GM19324 (cell line): Measurements from ENCODE around the gene SPOCK2.
"Not testable (repeated sequence)": the region's sequence is repeated elsewhere in the genome, so short reads cannot be mapped to it uniquely, and the experiment has no call there.

Source experiments
- ATAC-seq: cut with Tn5 transposase; IDR thresholded peaks from one replicate; pipeline ENCODE4 v1.9.1; 2021; ENCODE audit warnings: mild to moderate bottlenecking, moderate library complexity; ENCODE audit not compliant: unreplicated experiment, low FRiP score

The SPOCK2 gene

DNA sequence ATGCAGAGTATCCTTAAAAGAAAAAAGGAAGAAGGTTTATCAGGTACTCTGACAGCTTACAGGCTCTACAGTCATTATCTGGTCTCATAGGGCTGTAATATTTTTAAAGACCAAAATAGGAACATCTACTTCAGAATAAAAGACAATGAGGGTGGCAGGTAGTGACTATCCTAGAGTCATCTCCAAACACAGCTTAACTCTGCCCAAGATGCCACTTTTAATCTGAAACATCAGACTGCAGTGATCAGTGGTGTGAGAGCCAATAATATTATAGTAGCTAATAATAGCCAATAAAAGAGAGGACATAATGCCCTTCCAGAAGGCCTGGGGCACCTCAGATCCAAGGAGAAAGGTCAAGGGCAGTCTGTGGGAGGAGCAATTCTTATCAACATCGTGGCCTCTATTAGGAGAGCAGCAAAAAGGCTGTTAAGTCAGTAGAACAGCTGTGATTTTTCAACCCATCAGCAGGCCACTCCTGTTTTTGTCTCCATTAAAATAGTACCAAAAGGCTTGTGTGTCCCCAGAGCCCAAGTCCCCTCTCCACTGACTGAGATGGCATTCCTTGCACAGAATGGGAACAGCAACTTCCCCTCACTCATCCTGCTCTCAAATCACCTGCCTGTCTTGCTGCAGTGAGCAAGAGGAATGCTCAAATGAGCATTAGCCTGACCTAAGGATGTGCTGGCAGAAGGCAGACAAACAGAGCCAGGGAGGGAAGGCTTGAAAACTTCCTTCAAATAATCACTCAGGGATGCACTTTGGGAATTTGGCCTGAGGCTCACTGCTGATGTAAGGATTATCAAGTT, 20.7 kb upstream of the SPOCK2 start:
- ATAC-seq = no peak

DNA sequence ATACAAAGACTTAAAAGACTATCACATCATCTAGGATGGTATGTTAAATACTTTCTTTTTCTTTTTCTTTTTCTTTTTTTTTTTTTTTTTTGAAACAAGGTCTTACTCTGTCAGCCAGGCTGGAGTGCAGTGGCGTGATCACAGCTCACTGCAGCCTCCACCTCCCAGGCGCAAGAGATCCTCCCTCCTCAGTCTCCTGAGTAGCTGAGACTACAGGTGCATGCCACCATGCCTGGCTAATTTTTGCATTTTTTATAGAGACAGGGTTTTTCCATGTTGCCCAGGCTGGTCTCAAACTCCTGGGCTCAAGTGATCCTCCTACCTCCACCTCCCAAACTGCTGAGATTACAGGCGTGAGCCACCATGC, 19.6 kb upstream of the SPOCK2 start:
- ATAC-seq = not testable (repeated sequence)

DNA sequence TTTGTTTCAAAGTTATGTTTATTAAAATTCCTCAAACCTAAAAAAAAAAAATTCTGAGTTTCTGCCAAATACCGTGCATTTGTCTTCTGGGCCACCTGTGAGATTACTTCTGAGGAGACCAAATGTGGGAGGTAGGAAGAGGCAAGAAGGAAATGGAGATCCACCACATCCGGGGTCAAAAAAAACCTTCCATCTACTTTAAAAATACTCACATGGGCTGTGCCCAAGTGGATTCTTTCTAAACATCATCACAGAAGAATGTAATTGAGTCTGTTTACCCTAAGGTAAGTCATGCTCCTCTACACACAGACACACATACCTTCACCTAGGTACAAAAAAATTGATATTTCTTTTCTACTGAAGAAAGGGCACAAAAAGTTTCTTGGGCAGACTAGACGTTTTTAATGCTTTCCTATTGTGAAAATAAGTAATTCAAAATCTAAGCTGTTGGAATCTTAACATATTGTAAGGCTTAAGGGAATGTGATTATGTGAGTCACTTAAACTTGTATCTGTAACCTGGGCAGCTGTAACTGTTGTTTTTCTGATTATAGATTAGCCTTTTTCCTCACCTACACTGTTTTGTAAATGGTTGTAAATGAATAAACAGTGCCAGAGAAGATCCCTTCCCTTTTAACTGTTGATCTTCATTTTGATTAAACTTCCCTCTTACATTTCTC, 19.1 kb upstream of the SPOCK2 start:
- no peak for ATAC-seq

DNA sequence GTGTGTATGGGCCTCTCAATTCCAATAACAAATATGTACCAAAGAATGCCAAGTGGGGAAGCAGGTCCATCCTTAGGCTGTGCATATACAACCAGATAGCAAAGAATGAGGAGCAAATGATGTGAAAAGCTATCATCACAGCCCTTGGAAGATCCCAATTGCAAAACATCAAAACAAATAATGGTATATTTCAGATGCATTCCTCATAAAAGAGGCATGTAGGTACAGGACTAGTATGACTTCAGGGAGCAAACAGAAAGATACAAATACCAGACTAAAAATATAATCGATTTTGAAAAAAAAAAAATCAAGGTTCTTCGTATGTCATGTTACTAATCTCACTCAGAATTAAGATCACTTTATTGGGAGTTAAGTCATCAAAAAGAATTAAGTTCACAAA, 18.5 kb upstream of the SPOCK2 start:
- ATAC-seq = no peak

DNA sequence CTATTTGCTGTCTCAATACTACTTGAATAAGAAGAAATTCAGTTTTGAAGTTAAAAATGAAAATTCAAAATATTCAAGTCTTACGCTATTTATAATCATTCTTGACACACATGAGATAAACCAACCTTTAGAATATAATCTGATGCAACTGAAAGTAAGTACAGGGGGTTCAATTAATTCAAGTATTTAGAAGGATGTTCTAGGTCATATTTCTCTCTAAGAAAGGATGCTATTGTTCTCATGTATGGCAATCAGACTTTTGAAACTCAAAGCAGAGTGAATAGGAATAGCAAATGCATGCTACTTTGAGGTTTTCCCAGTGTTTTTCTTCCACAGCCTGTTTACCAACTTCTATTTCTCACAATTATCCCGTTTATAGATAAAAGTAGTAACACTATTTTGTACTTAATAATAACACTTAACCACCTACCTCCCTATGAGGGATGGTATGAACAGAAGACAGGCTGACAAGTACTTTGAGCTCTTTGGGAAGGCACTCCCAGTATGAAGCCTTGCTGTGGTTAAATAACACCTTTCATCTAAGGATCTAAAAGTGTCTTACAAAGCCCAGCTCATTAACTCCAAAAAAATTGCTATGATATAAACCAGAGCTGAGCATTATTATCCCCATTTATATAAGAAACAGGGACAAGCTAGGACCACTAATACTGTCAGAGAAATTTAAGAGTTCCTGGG, 18.0 kb upstream of the SPOCK2 start:
- no peak for ATAC-seq

DNA sequence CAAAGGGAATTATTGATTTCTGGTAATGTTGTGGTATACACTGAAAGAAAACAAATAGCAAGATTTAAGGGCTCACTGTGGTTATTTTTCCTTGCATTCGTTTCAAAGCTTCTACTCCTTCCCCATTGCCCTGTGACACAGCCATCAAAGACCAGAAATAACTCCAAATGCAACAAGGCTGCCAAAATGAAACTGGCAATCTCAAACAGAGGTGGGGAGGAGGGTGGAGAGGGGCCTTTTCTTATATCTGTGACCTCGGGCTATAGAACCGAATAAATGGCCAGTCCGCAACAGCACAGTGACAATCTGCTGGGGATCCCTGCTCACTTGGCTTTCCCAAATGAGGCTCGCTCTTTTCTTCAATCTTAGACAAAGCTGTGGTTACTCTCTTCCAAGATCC, 17.4 kb upstream of the SPOCK2 start:
- no peak for ATAC-seq

DNA sequence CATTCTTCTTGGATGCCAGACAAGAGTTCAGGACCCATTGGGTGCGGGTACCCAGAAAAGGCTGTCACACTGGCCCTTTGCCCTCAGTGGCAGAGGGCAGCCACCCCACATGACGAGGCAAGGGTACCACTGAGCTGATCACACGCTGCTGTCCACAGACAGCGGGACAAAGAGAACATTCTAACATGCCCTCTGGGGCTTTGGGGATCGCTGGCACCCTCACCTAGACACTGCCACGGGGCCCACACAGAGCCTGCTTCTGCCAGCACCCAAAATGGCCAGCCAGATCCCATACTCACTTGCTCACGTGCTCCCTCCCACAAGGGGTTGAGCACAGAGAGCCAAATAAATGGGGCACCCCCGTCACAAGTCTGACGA, 16.7 kb upstream of the SPOCK2 start:
- no peak for ATAC-seq

DNA sequence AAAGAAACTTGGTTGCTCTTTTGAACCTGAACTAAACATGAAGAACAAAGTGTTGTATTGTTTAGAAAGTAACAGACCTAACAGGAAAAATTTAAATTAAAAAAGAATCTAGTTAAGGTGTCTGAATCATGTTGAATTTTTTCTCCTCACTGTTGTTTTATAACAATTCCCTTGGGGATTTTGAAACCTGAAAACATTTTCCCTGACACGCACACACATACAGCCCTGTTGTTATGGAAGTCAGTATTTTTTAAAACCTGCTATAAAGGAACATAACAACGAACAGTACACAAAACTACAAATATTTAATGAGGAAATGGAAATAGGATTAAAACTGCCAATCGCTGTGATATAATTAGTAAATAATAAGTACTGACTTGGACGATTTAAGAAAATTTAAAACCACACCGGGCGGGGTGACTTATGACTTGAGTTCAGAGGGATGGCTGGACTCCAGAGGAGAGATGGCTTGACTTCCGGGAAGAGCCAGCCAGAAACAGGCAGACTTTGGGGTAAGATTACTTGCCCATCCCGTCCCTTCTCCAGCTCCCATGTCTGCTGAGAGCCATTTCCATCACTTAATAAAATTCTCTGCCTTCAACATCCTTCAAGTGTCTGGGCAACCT, 16.2 kb upstream of the SPOCK2 start:
- no peak for ATAC-seq

DNA sequence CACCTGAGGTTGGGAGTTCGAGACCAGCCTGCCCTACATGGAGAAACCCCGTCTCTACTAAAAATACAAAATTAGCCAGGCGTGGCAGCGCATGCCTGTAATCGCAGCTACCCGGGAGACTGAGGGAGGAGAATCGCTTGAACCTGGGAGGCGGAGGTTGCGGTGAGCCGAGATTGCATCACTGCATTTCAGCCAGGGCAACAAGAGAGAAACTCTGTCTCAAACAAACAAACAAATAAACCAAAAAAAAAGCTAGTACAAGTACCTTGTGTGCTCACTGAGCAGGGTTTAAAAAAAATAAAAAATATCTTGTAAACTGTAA, 11.2 kb upstream of the SPOCK2 start:
- ATAC-seq = no peak

DNA sequence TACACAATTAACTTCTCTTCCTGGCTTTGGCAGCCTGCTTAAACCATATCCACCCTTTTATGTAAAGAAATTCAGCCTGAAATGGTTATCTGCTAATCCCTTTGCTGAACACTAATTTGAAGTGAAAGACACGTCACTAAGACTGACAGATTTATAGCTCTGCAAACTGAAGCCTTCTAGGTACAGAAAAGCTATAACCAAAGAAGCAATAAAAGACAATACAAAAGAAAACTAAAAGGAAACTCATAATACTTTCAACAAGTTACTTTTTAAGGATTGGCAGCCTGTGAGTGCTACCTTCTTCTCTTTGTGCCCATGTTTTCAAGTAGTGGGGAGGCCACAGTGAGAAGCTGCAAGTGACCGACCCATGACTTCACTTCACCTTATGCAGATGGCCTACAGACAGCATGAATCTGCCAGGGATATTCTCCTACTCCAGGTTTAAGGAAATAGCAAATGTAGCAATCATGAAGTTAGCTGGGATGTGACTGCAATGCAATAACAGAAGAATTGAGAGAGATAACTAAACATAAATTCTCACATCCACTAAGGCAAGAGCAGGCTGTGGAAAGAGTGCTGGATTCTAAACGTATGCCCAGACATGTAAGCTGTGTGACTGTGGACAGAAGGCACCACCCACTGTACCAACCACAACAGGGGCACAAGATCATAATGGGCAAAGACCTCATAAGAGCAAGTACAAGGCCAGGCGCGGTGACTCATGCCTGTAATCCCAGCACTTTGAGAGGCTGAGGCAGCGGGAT, 10.7 kb upstream of the SPOCK2 start:
- ATAC-seq = no peak

DNA sequence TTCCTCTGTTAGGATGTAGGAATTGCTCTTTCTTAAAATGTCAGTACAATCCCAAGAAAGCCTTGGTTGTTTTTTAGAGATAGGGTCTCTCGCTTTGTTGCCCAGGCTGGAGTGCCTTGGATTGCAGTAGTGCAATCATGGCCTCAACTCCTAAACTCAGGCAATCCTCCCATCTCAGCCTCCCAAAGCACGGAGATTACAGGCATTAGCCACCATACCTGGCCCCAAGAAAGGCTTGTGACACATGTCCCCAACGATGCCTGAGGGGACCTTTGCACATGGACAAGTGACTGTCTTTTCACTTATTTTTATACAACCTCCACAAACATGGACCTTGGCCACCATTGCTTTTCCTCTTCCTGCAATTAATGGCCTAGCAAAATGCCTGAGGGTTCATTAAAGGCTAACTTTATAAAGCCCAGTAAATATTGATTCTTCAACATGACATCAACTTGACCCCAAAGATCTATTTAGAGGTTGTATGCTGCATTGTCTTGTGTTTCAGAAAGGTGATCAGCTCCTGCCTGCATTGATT, 10.0 kb upstream of the SPOCK2 start:
- ATAC-seq = no peak

DNA sequence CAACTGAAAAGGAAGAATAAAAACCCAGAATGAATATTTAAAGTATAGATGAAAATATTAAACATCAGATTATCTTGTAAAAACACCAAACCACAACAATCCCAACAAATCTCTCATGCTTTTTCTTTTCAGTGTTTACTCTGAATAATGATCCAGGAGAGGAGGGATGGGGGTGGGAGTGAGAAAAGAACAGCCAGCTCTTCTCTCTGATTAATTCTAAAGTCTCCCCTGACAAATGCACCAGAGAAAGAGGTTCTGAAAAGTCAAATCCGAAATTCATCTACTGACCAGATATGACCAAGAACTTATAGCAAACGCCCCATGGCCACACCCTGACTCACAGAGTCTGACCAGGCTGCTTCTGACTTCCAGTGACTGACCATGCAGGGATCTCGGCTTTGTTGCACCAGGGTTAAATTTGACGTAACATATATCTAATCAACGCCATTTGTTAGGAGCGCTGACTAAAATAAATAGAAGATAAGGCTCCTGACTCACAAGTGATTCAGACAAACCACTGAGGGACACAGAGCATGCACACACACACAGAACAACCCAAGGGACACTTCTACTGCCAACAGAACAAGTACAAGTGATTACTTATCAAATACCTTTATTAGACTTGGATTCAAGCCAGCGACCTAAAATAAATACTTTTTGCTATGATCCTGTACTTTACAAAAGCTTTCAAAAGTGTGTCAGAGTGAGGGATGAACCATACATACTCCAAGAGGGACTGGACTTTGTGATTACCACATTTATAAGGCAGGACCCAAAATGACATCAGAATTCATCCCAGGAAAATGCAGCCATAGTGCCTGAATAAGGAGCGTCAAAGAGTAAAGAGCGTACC, 9.3 kb upstream of the SPOCK2 start:
- no peak for ATAC-seq

DNA sequence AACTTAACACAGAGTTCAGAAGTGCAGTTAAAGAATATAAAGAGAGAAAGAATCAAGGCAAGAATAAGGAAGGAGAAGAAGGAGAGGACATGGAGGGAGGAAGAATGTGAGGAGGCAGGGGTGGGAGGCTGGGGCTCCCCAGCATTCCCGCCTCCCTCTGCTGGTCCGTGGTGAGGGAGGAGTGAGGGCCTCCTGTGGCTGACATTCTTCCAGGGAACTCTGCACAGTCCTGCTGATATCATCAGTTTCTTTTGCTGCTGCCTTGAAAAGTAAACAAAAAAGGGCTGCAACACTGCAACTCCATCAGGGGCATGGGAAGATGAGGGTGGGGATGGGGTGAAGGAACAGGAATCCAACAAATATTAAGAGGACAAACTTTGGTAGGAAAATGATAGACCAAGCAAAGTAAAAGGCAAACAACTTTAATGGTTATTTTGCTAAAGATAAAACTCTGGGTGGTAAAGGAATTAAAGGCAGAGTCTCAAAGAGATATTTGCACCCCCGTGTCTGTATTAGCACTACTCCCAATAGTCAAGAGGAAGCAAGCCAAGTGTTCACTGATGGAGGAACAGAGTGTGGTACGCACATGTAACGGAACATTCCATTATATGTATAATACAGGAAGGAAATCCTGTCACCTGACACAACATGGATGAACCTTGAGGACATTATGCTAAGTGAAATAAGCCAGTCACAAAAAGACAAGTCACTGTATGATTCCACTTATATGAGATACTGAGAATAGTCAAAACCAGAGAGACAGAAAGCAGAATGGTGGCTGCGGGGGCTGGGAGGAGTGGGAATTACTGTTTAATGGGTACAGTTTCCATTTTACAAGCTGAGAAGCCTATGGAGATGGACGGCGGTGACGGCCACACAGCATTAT, 8.0 kb upstream of the SPOCK2 start:
- ATAC-seq = no peak

DNA sequence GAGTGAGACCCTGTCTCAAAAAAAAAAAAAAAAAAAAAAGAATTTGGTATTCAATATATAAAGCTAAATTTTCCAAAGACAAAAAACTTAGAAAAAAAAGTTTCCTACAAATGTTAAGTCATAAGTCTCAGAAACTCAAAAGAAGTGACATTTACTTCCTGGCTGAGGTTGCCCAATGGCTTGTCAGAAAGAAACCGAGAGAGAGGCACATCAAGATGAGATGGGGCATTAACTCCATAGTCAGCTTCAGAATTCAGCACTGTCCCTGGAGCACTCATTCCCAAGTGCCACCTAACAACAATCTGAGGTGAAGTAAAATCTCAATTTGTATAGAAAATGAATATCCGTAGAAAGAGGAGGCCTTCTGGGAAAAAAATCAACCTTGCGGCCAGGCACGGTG, 6.8 kb upstream of the SPOCK2 start:
- no peak for ATAC-seq

DNA sequence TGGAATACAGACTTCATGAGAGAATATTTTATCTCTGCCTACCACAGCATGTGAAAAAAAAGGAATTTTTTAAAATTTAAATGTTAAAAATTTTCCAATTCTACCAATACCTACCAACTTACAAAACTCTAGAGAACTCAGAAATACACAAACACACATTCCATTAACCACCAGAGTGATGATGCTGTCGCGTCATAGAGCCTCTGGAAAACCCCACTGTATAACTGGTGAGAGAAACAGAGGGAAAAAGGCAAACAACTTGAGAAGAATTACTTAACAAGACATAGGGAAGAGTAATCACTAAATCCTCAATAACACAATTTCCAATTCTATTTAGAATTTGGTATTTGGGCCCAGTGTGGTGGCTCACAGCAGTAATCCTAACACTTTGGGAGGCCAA, 6.2 kb upstream of the SPOCK2 start:
- no peak for ATAC-seq

DNA sequence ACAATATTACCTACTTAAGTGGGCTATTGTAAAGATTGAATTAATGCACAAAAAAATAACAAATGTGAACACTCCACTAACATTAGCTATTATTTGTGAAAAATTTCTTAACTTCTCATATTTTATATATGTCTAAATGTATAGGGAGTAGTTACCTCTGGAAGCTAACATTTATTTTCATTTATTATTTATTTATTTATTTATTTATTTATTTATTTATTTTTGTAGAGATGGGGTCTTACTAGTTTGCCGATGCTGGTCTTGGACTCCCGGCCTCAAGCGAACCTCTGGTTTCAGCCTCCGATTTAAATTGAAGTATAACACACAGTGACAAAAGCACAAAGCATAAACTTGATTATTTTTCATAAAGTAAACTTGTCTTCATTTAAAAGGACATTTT, 5.1 kb upstream of the SPOCK2 start:
- no peak for ATAC-seq

DNA sequence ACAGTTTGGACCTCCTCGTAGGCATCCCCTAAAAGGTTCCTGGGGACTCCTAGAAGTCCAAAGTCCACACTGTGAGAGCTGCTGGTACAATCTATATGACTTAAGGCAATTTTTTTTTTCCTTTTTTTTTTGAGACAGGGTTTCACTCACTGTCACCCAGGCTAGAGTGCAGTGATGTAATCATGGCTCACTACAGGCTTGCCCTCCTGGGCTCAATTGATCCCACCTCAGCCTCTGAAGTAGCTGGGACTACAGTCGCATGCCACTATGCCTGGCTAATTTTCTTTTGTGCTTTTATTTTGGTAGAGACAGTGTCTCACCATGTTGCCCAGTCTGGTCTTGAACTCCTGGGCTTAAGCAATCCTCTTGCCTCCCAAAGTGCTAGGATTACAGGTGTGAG, 4.6 kb upstream of the SPOCK2 start:
- no peak for ATAC-seq

DNA sequence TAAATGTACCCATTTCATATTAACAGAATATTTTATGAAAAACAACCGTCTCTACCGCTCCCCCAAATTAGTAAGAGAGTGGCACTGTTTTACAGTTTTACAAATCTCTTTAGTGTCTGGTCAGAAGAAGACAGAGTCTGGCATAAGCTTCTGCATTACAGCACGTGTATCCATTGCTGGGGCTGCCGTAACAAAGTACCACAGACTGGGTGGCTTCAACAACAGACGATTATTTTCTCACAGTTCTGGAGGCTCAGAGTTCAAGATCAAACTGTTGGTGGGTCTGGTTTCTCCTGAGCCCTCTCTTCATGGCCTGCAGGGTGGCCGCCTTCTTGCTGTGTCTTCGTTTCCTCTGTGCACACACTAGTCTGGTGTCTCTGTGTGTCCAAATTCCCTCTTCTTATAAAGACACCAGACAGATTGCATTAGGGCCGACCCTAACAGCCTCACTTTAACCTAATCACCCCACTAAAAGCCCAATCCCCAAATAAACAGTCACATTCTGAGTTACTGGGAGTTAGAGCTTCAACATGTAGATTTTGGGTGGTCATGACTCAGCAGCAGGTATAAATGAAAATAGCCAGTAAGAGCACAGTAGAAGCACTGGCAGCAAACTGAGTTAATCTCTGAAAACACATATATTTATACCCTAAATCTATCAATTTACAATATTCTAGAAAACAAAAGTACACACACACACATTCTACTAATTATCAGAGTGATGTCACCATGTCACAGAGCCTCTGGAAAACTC, 4.0 kb upstream of the SPOCK2 start:
- no peak for ATAC-seq
